Right lobe of liver (tissue), 6 donors: Measurements from ENCODE around the gene RAB43. TPM values are rescaled to one million over a fixed set of nuclear protein-coding genes. Genes with fewer than 3 reads are reported as not detected.

Experiments used
- ATAC-seq, 4 donors: fragments of 200-7000 bp; cut with Tn5 transposase; one replicate each; pipeline ENCODE4 v1.9.1; 2020; ENCODE audit warnings: mild to moderate bottlenecking in 4 of 4, moderate library complexity in 4 of 4
- DNase-seq, 3 donors: peaks; one replicate each; pipeline ENCODE4 v3.0.0-alpha.2; 2020
- H3K27ac ChIP-seq, 3 donors: fragments of 200-600 bp; one replicate each; pipeline ENCODE4 v1.8.0; 2022
- H3K27me3 ChIP-seq, 2 donors: fragments of 200-600 bp; one replicate each; pipeline ENCODE4 v1.8.0; 2022
- H3K36me3 ChIP-seq, 4 donors: fragments of 200-600 bp; sonication (generic) in 1 of 4; one replicate each; pipeline versions ENCODE4 v1.5.1 to v1.8.0; 2017 to 2022; ENCODE audit warnings: control low read depth in 1 of 4
- H3K4me1 ChIP-seq, 4 donors: fragments of 200-600 bp; sonication (generic) in 1 of 4; one replicate each; pipeline versions ENCODE4 v1.5.1 to v1.8.0; 2017 to 2022; ENCODE audit warnings: control low read depth in 1 of 4
- H3K4me3 ChIP-seq, 3 donors: fragments of 200-600 bp; one replicate each; pipeline ENCODE4 v1.8.0; 2022
- H3K9me3 ChIP-seq, 4 donors: fragments of 200-600 bp; sonication (generic) in 1 of 4; one replicate each; pipeline versions ENCODE4 v1.5.1 to v1.8.0; 2017 to 2022; ENCODE audit warnings: control low read depth in 1 of 4
- CTCF ChIP-seq, 4 donors: fragments of 200-600 bp in 3 of 4; fragments of 450-650 bp in 1 of 4; IDR thresholded peaks; one replicate each; pipeline versions ENCODE4 v1.5.1 to v1.8.0; 2016 to 2022; ENCODE audit warnings: antibody characterized with exemption in 4 of 4, mild to moderate bottlenecking in 2 of 4
- POLR2A ChIP-seq: fragments of 450-650 bp; IDR thresholded peaks from one replicate; pipeline ENCODE4 v1.6.1; 2017; ENCODE audit warnings: antibody characterized with exemption, mild to moderate bottlenecking
- WGBS: methylation state at CpG from one replicate; pipeline ENCODE4 v1.1.6; 2018; ENCODE audit warnings: low coverage, low lambda C conversion rate; ENCODE audit not compliant: insufficient coverage; ENCODE audit errors: missing lambda C conversion rate; 5-methylcytosine and 5-hydroxymethylcytosine counted together
- intact Hi-C, 2 donors: fragments of 100-400 bp; cut with DNase I; formaldehyde crosslinking; loops; one replicate each; pipeline versions ENCODE4 v1.11.2 to v1.14.1; 2022
- total RNA-seq, 6 experiments: library from RNA; depleted of rRNA in 2 of 6; stranded (reverse); fragments of >200 nt in 2 of 6; fragmentation: NEBNext Ultra II Directional in 3 of 6; extraction: Animal tissue kit (Norgen Biotek cat#: 25700) in 3 of 6; gene quantifications; one replicate each; pipeline versions ENCODE4 v1.1.0 to v1.2.4, GENCODE V29; 2016 to 2023
- donor health status: DM: no; HTN: yes; CAD: no.
- donor health status: DM: no; HTN: no; CAD: no.
- donor health status: DM: no; HTN: no; CAD: no.
- donor health status: DM: no; HTN: yes; CAD: no.
- donor health status: DM: no; HTN: yes; CAD: no.

RAB43 gene
- total RNA-seq, 6 experiments from 2014 or later = 21.8 to 67.2 (median 38.5) TPM

- Histone ChIP-seq H3K36me3 (no peaks in the 10 kb centered on the region), H3K27ac (peak overlapping the region; percentile 95 to 97 (median 96)), H3K9me3 (no peaks in the 10 kb centered on the region), H3K4me3 (peak overlapping the region; percentile 80 to 97 (median 90)), H3K4me1 (peaks cover 0 to 45% (median 23%) of the 10 kb centered on the region in 4 donors), H3K27me3 (no peaks in the 10 kb centered on the region)
- intact Hi-C loops = no loop called here
- ATAC-seq (peak in 3 of 4 donors; percentile 1 to 62 (median 53)), DNase-seq (no peak)
- no CpG with 5 or more reads among the region's 80 CpGs for WGBS
- TF ChIP-seq POLR2A = peak; percentile 90
- TF ChIP-seq CTCF (IDR thresholded peaks at IDR 0.05) = no peak
These were observed 400 bp downstream of the RAB43 start for GRCh38 chr3:129121016-129121791.

- Histone ChIP-seq H3K27me3 (no peaks in the 10 kb centered on the region), H3K4me1 (peaks cover 0 to 52% (median 29%) of the 10 kb centered on the region in 4 donors), H3K4me3 (peak overlapping the region; percentile 80 to 97 (median 90)), H3K27ac (peak overlapping the region; percentile 95 to 97 (median 96)), H3K9me3 (no peaks in the 10 kb centered on the region), H3K36me3 (peaks cover 0 to under 1% (median 0%) of the 10 kb centered on the region in 4 donors)
- peak; percentile 14 to 38 (median 23) for TF ChIP-seq CTCF (IDR thresholded peaks at IDR 0.05)
- peak; percentile 98 for TF ChIP-seq POLR2A
- WGBS = 0% methylated on average over 15 of the region's 18 CpGs
- intact Hi-C loops = no loop called here
- DNase-seq (peak; percentile 94 to 95 (median 95)), ATAC-seq (peak; percentile 51 to 60 (median 56))
These were observed 1.2 kb downstream of the RAB43 start for GRCh38 chr3:129120254-129121004.

- H3K4me1 ChIP-seq = peaks cover 0 to 61% (median 33%) of the 10 kb centered on the region in 4 donors
- peak; percentile 88 to 96 (median 95) for DNase-seq
- peak overlapping the region; percentile 80 to 97 (median 90) for H3K4me3 ChIP-seq
- TF ChIP-seq CTCF (IDR thresholded peaks at IDR 0.05) (peak in 1 of 4 donors; percentile 4), POLR2A (peak; percentile 70)
- peaks cover 0 to 5% (median 0%) of the 10 kb centered on the region in 4 donors for H3K36me3 ChIP-seq
- H3K27ac ChIP-seq = peak overlapping the region; percentile 88 to 97 (median 95)
- WGBS = 4% methylated on average over 9 of the region's 13 CpGs
- no peaks in the 10 kb centered on the region for H3K27me3 ChIP-seq
- no peaks in the 10 kb centered on the region for H3K9me3 ChIP-seq
- intact Hi-C loops = no loop called here
- ATAC-seq = peak; percentile 48 to 65 (median 58)
These were observed 2.1 kb downstream of the RAB43 start for GRCh38 chr3:129119365-129120100.

GRCh38 chr3:129118745-129119144, 2.9 kb downstream of the RAB43 start:
- H3K9me3 ChIP-seq = no peaks in the 10 kb centered on the region
- ATAC-seq (no peak), DNase-seq (no peak)
- no peaks in the 10 kb centered on the region for H3K27me3 ChIP-seq
- WGBS = 24% methylated on average over 5 of the region's 5 CpGs
- TF ChIP-seq CTCF (IDR thresholded peaks at IDR 0.05) (no peak), POLR2A (no peak)
- H3K36me3 ChIP-seq = peaks cover 0 to 5% (median 0%) of the 10 kb centered on the region in 4 donors
- H3K4me1 ChIP-seq = peaks cover 0 to 65% (median 36%) of the 10 kb centered on the region in 4 donors
- peak overlapping the region; percentile 80 to 97 (median 90) for H3K4me3 ChIP-seq
- intact Hi-C loops = no loop called here
- H3K27ac ChIP-seq = peak overlapping the region; percentile 88 to 97 (median 95)
